ENCODE measurements around the gene ASTN1.

GRCh38 chr1:177077734-177078499, 86.6 kb downstream of the ASTN1 start:
- TF ChIP-seq CTCF (conservative IDR thresholded peaks at IDR 0.05; ENCODE audit: low read length) (no peak), EZH2phosphoT487 (IDR thresholded peaks at IDR 0.05; ENCODE audit: borderline replicate concordance) (no peak)

Data from Loucy (cell line).